SIG-M5 (cell line): ENCODE data around the gene EDAR.

ENCODE experiments used
- DNase-seq: peaks from one replicate; lab custom pipeline; 2025; lab: John Stamatoyannopoulos, UW

The EDAR gene

GRCh38 chr2:108852375-108852774 lies 136.6 kb downstream of the EDAR start:
- no peak for DNase-seq

- DNase-seq, result no peak
These were observed 142.0 kb downstream of the EDAR start for GRCh38 chr2:108847000-108847399.

- DNase-seq, result no peak
These were observed 143.1 kb downstream of the EDAR start for GRCh38 chr2:108845923-108846322.
